HG03103 (cell line): ENCODE data around the gene TCN2.
"Not testable (repeated sequence)": the region's sequence is repeated elsewhere in the genome, so short reads cannot be mapped to it uniquely, and the experiment has no call there.

Experiments used
- ATAC-seq: cut with Tn5 transposase; IDR thresholded peaks from one replicate; pipeline ENCODE4 v1.9.1; 2021; ENCODE audit warnings: low read depth; ENCODE audit not compliant: unreplicated experiment

Gene TCN2

DNA sequence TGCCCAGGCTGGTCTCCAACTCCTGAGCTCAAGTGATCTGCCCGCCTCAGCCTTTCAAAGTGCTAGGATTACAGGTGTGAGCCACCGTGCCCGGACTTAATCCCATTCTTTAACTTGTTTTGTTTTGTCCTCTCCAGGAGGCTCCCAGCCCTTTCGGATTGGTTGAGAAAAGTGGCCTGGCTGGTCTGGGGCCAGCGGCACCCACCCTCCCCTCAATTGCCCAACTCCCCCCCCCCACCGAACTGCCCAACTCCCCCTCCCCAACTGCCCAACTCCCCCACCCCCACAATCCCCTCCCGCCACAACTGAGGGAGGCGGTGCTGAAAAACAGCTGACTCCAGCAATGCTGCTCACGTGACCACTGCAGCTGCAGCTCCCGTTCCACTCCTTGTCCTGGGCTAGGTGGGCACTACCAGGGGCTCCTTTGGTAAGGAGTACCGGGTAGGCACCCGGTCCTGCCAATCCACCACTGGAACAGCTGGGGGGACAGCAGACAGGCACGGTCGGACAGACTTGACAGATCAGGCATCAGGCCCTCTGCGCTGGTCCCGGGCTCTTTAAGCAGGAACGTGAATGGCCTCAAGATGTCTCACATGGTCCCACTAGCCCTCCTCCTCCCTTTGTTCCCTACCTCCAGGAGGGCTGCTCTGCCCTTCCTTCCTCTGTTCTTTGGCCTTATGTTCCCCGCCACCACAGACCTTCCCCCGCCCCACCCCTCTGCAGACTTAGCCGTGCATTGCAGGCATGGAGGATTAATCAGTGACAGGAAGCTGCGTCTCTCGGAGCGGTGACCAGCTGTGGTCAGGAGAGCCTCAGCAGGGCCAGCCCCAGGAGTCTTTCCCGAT lies at the start of gene TCN2:
TSS of gene TCN2 (plus strand) at position 720 of the 845 bp plus-strand sequence. CDS start 158 bp downstream, outside the sequence.
- no peak for ATAC-seq

DNA sequence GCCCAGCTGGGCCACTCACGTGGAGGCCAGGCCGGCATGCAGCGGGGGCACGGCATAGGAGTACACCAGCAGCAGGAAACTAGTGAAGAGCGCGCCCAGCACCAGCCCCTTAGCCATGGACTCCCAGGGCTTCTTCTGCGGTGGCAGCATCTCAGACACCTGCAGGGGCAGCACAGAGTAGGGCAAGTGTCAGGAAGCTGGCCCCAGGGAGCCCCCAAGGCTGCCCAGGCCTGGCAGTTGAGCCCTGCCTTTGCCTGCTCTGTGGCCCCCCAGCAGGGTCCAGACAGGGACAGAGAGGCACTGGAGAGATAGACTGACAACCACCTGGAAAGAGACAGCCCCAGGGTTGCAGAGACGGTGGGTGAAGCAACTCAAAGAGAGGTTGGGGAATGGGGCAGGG lies 49.7 kb upstream of the TCN2 start:
- no peak for ATAC-seq

DNA sequence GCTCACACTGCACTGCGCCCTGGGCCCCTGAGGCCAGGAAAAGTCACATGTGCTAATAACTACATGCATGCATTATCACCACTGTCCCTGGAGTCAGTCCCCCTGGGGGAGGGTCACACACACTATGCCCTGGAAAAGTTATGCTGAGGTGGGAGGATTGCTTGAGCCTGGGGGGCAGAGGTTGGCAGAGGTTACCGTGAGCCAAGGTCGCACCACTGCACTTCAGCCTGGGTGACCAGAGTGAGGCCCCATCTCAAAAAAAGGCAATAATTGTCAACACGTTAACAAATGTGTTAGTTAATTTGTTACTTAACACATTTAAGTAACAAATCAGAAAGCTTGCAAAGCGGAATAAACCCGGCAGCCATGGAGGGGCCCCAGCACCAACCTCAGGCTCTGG lies 47.1 kb upstream of the TCN2 start:
- ATAC-seq: no peak

DNA sequence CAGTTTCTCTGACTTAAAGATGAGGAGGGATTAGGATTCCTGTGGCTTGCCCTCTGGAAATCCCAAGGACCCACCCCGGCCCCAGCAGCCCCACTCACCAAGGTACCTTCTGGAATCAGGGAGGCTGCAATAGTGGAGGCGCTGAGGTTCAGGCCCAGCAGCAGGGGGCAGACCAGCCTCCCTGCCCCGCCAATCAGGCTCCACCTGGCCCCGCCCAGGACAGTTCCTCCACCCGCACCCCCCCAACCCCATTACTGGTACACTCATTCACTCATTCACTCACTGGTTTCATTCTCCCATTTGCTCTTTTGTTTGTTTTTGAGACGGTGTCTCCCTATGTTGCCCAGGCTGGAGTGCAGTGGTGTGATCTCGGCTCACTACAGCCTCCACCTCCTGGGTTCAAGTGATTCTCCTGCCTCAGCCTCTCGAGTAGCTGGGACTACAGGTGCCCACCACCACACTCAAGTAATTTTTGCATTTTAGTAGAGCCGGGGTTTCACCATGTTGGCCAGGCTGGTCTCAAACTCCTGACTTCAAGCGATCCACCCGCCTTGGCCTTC lies 46.3 kb upstream of the TCN2 start:
- not testable (repeated sequence) for ATAC-seq

DNA sequence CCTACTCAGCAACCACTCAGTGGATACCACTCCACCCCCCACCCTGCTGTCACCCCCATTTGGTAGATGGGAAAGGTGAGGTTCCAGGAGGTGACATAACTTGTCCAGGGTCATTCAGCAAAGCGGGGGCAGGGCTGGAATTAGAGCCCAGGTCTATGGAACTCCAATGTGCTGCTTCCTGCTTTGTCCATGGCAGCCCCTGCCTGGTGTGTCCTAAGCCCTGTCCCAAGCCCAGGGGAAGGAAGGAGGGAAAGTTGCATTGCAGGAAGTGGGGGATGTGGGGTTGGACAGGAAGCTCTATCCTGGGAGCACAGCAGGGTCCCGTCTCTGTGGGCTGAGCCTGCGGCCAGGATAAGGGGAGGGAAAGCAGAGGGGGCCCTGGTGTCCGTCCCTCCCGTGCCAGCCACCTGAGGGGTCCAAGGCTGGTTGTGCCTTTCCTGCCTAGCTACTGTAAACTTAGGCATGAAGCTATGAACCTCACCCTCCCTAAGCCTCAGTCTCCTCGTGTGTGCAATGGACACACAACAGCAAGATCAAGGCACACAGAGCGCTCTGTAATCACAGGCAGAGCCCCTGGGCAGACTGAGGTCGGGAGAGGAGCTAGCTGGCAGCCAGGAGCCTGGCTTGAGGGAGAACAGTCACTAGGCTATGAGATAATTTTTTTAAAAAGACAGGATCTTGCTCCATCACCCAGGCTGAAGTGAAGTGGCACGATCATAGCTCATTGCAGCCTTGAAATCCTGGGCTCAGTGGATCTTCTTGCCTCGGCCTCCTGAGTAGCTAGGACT lies 45.4 kb upstream of the TCN2 start:
- no peak for ATAC-seq

DNA sequence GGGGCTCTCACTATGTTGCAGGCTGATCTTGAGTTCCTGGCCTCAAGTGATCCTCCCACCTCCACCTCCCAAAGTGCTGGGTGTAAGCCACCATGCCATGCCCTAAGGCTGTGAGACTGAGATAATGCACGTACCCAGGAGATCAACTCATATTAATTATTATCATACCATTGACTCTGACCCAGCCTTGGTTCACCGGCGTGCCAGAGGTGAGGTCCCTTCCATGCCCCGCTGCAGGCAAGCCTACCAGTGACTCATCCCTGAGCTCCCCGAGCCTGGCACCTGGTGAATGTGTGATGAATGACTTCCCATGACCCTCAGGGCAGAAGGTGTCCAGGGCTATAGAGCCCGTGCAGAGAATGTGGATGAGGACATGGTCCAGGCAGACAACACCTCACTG lies 44.6 kb upstream of the TCN2 start:
- ATAC-seq: no peak

DNA sequence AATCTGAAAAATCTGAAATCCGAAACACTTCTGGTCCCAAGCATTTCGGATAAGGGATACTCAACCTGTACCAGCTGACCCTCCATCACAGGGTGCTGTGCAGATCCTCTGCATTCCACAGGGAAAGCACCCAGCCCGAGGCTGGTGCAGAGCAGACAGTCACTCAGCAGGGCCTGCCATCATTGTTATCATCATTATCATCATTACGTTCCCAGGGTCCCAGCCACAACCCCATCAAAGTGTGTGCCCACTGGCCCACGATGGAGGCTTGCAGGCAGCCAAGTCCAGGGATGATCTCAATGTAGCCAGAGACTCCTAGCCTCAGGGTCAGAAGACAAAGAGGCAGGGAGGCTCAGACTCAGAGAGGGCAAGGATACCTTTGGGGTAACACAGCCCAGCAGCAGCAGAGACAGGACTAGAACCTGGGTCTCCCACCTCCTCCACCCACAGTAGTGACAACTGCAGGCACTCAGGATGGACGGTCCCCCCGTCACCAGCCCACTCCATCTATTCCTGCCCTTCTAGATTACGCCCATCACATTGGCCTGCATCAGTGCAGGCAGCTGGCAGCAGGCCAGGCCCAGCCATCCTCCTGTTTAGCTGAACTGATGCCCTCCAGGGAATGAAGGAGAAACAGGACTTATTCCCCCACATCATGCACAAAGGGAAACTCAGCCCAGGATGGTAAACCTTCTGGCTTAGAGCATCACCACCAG lies 42.8 kb upstream of the TCN2 start:
- no peak for ATAC-seq

DNA sequence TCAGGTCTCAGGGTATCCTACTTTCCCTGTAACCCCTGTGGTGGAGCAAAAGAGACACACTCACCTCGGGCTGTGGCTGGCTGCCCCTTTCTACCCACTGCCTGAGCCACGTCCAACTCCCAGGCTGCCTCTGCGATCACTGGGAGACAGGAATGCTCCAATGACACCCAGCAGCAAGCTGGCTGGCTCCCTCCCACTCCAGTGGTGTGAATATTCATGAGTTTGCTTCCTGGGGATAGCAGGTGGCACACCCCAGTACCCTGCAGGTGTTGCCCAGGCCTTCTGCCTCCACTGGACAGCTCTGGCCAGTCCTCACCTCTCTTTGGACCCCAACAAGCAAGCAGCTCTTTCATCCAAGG lies 42.2 kb upstream of the TCN2 start:
- no peak for ATAC-seq

DNA sequence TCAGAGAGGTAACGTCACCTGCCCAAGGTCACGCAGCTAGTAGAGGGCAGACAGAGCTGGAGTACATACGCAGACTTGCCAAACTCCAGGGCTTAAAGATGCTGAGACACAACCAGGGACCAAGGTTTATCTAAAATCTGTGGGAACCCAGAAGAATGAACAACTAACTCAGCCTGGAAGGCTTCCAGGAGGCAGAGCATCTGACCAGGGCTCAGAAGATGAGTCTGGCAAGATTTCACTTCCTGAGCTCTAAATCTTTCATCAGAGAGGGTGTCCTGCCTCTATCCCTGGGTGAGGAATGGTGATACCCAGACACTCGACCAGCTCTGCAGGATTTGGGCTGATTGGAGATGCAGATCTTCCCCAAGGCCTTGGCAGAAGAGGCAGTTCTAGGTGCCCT lies 41.6 kb upstream of the TCN2 start:
- no peak for ATAC-seq

DNA sequence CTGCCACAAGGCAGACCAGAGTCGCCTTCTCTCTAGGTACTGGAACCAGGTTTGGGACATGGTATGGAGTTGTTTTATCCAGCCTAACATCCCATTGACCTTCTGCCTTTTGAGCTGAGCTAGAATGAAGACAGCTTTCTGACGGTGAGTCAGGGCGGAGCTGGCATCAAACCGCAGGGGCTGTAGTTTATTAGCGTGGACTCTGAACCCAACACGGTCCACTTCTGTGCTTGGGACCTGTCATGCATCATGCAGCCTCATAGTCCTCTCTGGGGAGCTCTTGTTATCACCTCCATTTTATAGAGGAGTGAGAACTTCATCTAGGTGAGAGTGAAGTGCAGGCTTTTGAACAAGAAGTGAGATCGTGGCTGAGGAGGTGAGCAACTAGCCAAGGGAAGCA lies 40.8 kb upstream of the TCN2 start:
- no peak for ATAC-seq

DNA sequence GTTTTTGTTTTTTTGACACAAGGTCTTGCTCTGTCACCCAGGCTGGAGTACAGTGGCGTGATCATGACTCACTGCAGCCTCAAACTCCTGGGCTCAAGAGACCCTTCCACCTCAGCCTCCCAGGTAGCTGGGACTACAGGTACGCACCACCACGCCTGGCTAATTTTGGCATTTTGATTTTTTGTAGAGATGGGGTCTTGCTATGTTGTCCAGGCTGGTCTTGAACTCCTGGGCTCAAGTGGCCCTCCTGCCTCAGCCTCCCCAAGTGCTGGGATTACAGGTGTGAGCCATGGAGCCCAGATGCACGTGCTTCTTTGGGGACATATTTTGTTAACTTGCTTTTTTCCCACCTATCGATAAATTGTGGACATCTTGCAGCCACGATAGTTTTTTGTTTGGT lies 39.7 kb upstream of the TCN2 start:
- ATAC-seq: not testable (repeated sequence)

DNA sequence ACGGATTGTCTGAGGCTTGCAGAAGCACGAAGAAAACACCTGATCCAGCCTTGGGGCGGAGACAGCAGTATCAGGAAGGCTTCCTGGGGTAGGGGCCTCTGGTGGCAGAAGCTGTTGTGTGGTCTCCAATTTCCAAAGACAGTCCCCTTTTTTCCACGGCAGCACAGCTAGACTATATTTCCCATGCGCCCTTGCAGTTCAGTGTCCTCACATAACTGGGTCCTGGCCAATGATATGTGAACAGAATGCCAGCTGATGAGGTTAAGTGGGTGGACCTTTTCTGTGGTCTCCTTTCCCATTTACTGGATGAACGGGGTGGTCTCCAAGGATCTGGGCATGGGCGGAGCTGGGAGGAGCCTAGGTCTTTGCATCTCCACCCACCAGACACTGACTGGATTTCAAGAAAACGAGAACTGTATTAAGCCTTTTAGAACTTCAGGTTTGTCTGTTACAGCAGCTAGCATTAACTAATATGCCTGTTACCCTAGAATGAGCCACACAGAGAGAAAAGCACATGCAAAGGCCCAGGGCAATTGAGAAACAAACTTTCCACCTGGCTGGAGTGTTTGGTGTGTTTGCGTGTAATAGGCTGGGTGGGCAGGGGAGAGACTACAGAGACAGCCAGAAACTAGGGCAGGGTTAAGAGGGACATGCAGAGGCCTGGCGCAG lies 38.7 kb upstream of the TCN2 start:
- no peak for ATAC-seq

DNA sequence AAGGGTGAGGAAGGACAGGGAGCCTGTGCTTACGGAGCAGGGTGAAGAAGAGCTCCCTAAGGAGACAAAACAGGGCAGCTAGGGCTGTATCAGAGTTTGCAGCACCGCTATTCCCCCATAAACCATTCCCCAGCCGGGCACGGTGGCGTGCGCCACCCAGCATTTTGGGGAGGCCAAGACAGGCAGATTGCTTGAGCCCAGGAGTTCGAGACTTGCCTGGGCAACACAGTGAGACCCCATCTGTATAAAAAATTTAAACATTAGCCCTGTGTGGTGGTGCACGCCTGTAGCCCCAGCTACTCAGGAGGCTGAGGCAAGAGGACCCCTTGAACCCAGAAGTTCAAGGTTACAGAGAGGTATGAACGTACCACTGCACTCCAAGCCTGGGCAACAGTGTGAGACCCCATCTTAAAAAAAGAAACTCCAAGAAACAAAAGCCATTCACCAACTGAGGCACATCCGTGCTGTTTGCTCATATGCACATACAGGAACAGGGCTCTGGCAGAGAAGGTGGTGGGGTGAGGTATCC lies 37.2 kb upstream of the TCN2 start:
- ATAC-seq: no peak

DNA sequence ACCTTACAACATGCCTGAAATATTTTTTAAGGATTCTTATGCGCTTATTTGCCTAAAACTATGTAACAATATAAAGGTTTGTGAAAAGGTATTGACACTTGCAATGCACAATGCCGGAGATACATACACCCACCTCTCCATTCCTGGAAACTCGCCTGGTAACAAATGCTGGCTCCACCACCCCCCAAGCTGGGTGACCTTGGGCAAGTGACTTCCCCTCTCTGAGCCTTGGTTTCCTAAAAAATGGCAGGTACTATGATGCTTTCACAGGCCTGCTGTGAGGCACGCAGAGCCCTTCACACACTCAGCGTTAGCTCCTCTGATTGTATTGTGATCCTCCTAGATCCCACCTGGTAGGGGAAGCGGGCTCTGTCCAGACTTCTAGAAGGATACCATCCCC lies 34.8 kb upstream of the TCN2 start:
- no peak for ATAC-seq

DNA sequence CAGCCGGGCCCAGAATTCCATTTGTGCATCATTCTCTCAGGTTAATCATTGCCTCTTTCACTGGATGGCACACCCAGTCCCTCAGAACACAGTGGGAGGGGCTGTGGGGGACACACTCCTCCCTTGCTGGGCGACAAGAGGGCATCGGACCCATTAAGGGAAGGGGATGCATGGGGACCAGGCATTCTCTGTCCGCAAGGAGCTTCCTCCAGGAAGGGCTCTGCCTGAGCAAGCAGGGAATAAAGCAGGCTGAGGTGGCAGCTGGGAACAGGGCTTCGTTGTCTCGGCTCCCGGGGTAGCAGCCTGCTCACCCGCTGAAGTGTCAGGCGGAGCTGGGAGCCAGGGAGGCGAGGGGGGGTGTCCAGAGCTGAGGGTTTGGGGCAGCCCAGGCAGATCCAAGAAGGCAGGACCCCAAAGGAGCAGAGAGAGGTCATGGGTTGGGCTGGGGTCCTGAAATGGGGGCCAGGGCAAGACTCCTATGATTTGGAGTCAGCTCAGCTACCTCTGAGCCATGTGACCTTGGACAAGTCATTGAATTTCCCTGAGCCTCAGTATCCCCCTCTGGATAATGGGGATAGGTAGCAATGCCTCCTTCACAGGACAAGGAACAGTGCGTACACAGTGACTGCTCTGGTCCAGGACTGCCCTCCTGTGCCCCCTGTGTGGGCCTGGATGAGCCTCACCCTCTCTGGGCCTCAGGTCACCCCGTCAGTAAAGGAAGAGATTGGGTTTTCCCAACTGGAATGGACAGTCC lies 34.0 kb upstream of the TCN2 start:
- no peak for ATAC-seq

DNA sequence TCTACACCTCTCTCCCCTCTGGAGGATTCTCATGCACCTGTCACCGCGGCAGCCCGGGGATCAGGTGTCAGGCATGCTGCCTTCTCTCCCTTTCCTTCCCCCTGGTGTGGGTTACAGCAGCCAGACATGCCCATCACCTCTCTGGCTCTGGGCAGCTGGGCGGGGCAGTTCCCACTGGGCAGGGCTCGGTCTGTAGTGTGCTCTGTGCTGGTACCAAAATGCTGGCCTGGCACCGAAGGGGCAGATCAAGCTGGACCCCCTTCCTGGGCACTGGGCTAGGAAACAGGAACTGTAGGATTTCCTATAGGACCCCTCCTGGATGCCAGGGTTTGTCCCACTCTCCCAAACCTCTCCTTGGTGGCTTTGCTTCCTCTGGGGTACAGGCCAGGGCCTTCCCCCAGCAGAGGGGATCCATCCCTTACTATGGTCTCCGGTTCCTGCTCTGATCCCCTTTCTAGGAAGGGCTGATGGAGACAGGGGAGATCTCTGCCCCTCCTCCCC lies 33.3 kb upstream of the TCN2 start:
- no peak for ATAC-seq

DNA sequence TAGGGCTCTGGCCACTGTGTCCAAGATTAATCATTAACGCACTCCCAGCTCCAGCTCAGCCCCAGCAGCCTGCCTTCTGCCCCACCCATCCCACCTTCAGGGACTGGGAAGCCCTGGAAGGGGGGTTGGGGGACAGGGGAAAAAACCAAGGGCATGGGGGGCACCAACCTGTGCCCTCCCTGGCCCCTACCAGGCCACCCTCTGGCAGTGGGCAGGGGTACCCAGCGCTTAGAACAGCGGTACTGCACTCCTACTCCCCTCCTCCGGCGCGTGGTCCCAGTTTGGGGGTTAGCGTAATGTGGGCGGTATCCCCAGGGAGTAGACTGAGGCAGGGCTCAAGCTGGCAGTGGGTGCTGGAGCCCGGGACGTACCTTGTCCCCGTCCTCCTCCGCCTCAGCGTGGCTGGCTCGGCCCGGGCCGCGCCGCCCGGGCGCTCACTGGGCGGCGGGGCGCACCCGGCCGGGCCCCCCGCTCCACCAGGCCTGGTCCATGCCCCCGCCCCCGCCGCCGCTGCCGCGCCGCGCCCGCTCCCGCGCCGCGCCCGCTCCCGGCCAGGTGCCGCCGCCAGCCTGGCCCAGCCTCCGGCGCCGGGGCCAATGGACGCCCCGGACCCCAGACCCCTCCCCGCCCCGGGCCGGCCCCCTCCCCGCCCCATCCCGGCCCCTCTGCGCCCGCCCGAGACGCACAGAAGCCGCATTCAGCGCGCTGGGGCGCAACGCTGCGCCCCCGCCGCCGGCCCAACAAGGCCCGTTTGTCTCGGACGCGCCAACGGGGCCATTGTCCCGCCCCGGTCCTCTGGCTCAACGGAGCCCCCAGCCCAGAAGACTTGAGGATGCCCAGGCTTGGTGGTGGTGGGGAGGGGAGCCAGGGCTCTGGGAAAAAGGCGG lies 32.6 kb upstream of the TCN2 start, which contains the start of gene GAL3ST1:
TSS of gene GAL3ST1 (minus strand) at position 571 of the 887 bp plus-strand sequence. CDS start 17,273 bp downstream, outside the sequence.
- no peak for ATAC-seq

DNA sequence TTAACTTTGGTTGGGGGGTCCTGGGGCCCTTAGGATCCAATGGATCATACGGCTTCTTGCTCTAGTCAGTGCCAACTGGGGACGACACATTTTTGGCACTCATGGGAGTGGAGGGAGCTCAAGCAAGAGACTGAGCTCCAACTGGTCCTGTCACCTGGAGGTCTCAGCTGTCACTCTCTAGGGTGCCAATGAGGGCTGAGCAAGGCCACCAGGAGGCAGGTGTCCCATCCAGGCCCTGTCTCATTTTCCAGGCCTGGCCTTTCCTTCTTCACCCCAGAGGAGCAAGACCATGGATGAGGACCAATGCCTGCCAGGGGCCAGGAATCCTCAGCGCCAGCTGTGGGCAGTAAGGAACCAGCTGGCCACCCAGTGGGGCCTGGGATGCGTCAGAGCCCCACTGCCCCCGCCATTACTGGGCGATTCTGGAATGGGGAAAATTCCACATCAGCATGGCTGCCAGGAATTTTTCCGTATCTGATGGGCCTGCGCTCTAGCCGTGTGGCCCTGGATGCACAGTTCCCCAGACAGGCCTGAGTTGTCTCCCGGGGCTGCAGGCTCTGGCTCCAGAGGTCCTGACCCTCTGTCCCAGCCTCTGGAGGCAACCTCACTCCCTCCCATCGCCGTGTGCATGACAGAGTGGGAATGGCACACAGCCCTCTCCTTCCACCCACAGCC lies 31.8 kb upstream of the TCN2 start:
- ATAC-seq: no peak
